MG63 (cell line): ENCODE results near the gene AKAP10. TPM values are rescaled to one million over a fixed set of nuclear protein-coding genes. Genes with fewer than 3 reads are reported as not detected.
A peak's percentile ranks its signal among the peaks of the same experiment; 100 is the strongest.
"Not testable (repeated sequence)": the region's sequence is repeated elsewhere in the genome, so short reads cannot be mapped to it uniquely, and the experiment has no call there.

ENCODE experiments used
- DNase-seq: peaks from one replicate; pipeline ENCODE4 v3.0.0-alpha.2; 2020
- H3K27me3 ChIP-seq: fragments of 250-450 bp; sonication (Bioruptor Pico); 2 replicates; pipeline ENCODE4 v1.5.1; 2020; ENCODE audit warnings: mild to moderate bottlenecking, moderate library complexity
- H3K36me3 ChIP-seq: fragments of 250-450 bp; sonication (Bioruptor Pico); 2 replicates; pipeline ENCODE4 v1.5.1; 2020; ENCODE audit warnings: mild to moderate bottlenecking, moderate library complexity
- H3K4me3 ChIP-seq: fragments of 250-450 bp; sonication (Bioruptor Pico); 2 replicates; pipeline ENCODE4 v1.5.1; 2020; ENCODE audit warnings: mild to moderate bottlenecking, moderate library complexity
- H3K9me3 ChIP-seq: fragments of 250-450 bp; sonication (Bioruptor Pico); 2 replicates; pipeline ENCODE4 v1.5.1; 2020; ENCODE audit warnings: mild to moderate bottlenecking, moderate library complexity
- total RNA-seq: library from RNA; depleted of rRNA; stranded (reverse); fragments of >200 nt; shearing (Covaris generic); gene quantifications from 2 replicates; pipeline ENCODE4 v1.2.3, GENCODE V29; 2014; ENCODE audit warnings: low replicate concordance; rRNA removed

The AKAP10 gene
- 10.0 and 14.4 TPM in 2 replicates for total RNA-seq

DNA sequence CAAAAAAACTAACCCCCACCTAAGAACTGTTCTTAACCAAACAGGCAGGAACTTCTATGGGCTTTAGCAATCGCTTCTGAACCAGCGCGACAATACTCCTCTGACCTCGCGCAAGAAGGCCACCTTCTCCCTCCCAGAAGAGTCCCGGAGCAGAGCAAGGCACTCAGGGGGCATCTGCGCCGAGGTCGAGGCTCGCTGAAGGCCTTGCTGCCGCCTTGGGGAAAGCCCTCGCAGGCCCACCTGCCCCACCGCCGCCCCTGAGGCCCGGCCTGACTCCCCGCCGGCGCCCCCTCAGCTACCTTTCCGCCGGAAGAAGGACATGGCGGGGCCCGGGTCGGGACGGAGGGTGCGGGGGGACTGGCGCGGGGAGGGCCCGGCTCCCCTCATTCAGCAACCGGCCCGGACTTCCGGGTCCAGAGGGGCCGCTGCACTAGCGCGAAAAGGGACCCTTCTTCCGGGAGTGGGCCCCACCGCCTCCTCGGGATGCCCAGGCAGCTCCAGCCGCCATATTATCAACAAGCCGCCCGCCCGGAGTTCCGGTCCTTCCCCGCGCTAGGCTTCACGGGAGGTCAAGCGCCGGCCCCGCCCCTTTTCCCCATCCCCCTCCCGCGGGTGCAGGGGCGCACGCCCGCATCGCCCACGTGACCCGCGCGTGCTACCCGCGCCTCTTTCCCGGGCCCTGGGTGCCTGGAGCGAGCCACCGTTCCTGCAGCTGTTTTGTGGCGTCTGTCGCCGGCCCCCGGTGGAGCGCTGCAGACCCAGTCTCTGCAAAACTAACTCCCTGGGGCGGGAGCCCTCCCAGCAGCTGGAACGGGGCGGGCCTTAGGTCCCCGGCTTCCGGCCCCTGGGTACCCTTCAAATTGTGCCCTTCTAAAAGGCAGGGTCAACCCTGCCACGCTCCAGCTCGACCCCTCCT lies at the start of gene AKAP10:
AKAP10 (minus strand) TSS at position 536 of the 916 bp plus-strand sequence; CDS start at position 387, 149 bp downstream.
- Histone ChIP-seq H3K4me3 (peak within 1 kb of the TSS; percentile 84), H3K9me3 (no peaks in the 10 kb centered on the region), H3K27me3 (no peaks in the 10 kb centered on the region), H3K36me3 (no peaks in the 10 kb centered on the region; the same call in none of the 2 replicates)
- peak; percentile 85 for DNase-seq

- Histone ChIP-seq H3K4me3 (no peak overlapping the region), H3K9me3 (no peaks in the 10 kb centered on the region), H3K36me3 (no peaks in the 10 kb centered on the region), H3K27me3 (no peaks in the 10 kb centered on the region)
- DNase-seq: no peak
Measured at GRCh38 chr17:20026960-20027359, 49.3 kb upstream of the AKAP10 start.

DNA sequence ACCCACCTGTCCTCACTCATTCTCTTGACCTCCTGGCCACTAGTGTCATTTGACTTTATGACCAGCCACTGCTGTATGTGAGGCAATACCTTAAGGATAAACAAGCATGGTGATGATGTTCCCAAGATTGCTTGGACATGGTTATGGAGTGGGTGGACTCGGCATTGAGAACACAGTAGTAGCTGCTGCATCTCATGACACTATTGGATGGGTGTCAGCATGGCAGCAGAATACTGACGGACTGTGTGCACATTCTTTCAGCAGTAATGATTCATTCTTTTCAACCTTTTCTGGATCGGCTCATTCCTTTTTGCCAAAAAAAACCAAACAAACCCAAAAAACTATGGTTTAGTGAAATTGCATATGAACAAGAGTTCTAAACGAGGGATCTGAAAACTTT lies 45.1 kb upstream of the AKAP10 start:
- Histone ChIP-seq H3K27me3 (no peaks in the 10 kb centered on the region), H3K4me3 (no peak overlapping the region), H3K9me3 (no peaks in the 10 kb centered on the region), H3K36me3 (no peaks in the 10 kb centered on the region)
- no peak for DNase-seq

- DNase-seq, H3K27me3 ChIP-seq, H3K9me3 ChIP-seq, H3K36me3 ChIP-seq, H3K4me3 ChIP-seq: not testable (repeated sequence)
Measured at GRCh38 chr17:20016475-20016992, 38.9 kb upstream of the AKAP10 start.

DNA sequence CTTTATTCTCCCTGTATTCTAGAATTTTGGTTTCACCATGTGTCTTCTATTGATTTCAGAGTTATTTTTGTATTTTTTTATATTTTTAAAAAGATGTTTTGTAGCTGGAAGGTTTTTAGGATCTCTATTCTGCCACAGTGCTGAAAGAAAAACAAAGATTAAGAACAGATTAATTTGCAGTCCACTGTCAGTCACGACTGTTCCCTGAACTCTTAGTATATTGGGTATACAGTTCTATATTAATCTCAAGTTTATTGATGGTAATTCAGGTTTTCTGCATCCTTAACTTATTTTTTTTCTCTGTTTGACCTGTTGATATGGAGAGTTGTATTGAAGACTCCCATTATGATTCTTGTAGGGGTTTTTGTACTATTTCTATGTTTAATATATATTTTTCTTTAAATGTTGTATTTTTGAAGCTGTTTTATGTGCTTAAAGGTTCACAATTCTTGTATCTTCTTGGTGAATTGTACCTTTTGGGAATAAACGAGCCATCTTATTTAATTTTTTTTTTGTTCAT lies 34.4 kb upstream of the AKAP10 start:
- DNase-seq: no peak
- H3K36me3 ChIP-seq: no peaks in the 10 kb centered on the region
- no peak overlapping the region for H3K4me3 ChIP-seq

DNA sequence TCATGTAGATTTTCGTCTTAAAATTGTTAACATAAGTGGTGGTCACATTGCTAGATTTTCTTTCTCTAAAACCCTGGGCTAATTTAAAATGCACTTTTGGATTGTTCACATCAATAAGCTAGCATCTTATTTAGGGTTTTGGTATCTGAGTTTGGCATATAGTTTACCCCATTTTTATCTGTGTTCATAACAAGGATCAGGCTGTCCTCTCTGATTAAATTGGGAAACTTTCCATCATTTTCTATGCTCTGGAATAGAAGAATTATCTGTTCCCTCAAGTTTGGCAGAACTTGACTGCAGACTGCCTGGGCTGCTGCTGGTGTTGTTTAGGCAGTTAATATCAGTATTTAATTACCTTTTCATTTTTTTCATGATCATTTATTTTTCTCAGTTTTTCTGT lies 33.3 kb upstream of the AKAP10 start:
- Histone ChIP-seq H3K4me3 (no peak overlapping the region), H3K9me3 (no peaks in the 10 kb centered on the region), H3K36me3 (no peaks in the 10 kb centered on the region), H3K27me3 (no peaks in the 10 kb centered on the region)
- DNase-seq: no peak

More for the DNA sequence above, 34.4 kb upstream of the AKAP10 start:
- no peaks in the 10 kb centered on the region for H3K9me3 ChIP-seq
- H3K27me3 ChIP-seq: no peaks in the 10 kb centered on the region

GRCh38 chr17:20010099-20010863 lies 32.7 kb upstream of the AKAP10 start:
- Histone ChIP-seq H3K4me3 (peak overlapping the region; percentile 50), H3K36me3 (no peaks in the 10 kb centered on the region), H3K27me3 (no peaks in the 10 kb centered on the region), H3K9me3 (no peaks in the 10 kb centered on the region)
- DNase-seq: peak; percentile 55

DNA sequence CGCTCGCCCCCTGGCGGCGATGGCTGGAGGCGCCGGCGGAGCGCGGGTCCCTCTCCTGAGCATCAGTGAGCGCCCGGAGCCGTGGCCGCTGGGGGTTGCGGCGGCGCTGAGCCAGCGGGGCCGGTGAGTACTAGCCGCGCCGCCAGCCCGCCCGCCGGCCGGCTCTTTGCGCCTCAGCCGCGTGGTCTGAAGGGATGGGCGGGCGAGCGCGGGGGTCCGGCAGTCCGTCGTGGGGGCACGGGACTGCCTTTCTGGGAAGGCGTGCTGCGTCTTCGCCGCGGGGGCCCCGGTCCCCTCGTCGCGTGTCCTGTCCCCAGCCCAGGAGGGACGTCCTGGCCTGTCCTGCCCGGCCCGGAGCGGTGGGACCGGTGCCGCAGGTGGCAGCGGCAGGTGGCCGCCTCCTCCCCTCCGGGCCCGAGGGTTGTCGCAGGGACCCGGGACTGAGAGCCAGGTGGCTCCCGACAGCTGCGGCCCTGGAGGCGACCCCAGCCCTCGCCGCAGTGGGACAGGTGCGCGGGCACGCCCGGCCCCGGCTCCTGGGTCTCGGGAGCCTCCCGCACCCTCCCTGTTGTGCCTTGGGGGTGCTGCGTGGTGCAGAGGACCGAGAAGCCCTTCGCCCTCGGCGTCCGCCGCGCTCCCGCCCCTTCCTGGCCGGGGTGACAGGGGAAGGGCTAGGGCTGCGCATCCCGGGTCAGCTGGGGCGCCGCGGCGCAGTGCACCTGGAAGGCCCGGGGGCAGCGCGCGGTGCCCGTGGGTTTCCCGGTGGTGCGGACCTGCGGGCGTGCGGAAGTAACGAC lies 31.9 kb upstream of the AKAP10 start, which contains the start of gene SPECC1:
SPECC1 (plus strand) TSS at position 58 of the 797 bp plus-strand sequence. CDS start 87,293 bp downstream, outside the sequence.
- Histone ChIP-seq H3K27me3 (no peaks in the 10 kb centered on the region), H3K9me3 (no peaks in the 10 kb centered on the region)
- peak; percentile 72 for DNase-seq

DNA sequence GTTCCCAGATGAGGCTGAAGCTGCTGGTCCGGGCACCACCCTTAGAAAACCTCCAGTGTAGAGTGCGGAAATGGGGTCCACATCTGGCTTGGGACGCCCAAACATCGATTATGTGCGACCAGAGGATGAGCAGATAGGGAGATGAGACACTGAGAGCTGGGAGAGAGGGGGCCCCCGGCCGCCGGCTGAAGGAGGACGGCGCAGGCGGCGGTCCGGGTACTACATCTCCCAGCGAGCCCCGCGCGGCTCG lies 31.3 kb upstream of the AKAP10 start:
- peak overlapping the region; percentile 50 for H3K4me3 ChIP-seq
- H3K27me3 ChIP-seq: no peaks in the 10 kb centered on the region
- no peaks in the 10 kb centered on the region for H3K9me3 ChIP-seq
- DNase-seq: no peak
- H3K36me3 ChIP-seq: no peaks in the 10 kb centered on the region

More for the DNA sequence above, 31.9 kb upstream of the AKAP10 start, which contains the start of gene SPECC1:
- Histone ChIP-seq H3K36me3 (no peaks in the 10 kb centered on the region), H3K4me3 (peak within 1 kb of the TSS; percentile 50)

DNA sequence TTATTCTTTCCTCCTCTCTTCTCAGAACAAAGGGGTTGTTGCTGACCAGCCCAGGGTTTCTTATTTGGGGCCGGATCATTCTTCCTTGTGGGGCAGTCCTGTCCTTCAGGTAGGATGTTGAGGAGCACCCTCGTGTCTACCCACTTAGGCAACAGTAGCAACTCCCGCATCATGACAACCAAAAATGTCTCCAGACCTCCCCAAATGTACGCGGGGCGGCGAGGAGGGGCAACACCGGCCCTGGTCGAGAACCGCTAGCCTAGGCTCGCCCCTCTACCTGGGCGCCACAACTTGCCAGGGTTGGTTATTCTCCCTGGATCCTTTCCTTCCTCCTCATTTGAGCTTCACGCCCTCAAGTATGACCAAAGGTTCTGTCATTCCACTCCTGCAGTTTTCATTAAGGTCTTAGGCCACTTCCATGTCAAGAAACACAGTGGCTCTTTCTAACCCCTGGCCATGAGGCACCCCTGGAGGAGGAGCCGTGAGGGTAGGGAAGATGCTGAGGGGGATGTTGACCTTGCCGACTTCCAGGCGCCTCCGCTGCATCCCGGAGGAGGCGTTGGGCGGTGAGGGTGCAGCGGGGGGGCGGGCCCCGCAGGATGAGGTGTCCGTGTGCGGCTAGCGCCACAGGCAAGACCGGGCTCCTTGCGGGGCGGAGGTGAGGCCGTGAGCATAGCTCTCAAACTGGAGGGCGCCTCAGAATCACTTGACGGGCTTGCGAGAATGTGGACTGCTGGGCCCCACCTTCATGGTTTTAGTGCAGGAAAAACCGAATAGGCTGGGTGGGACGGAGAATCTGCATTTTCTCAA lies 30.8 kb upstream of the AKAP10 start:
- H3K9me3 ChIP-seq: no peaks in the 10 kb centered on the region
- no peaks in the 10 kb centered on the region for H3K36me3 ChIP-seq
- no peaks in the 10 kb centered on the region for H3K27me3 ChIP-seq
- H3K4me3 ChIP-seq: peak overlapping the region; percentile 50
- DNase-seq: peak; percentile 21

- DNase-seq: peak; percentile 14
- H3K4me3 ChIP-seq: no peak overlapping the region
- H3K36me3 ChIP-seq: no peaks in the 10 kb centered on the region
- no peaks in the 10 kb centered on the region for H3K27me3 ChIP-seq
- H3K9me3 ChIP-seq: no peaks in the 10 kb centered on the region
Measured at GRCh38 chr17:19996502-19996901, 18.9 kb upstream of the AKAP10 start.

- no peak for DNase-seq
- Histone ChIP-seq H3K36me3 (no peaks in the 10 kb centered on the region), H3K4me3 (no peak overlapping the region), H3K9me3 (no peaks in the 10 kb centered on the region), H3K27me3 (no peaks in the 10 kb centered on the region)
Measured at GRCh38 chr17:19996086-19996485, 18.5 kb upstream of the AKAP10 start.

- no peaks in the 10 kb centered on the region for H3K27me3 ChIP-seq
Measured at GRCh38 chr17:19992803-19993713, 15.4 kb upstream of the AKAP10 start.

DNA sequence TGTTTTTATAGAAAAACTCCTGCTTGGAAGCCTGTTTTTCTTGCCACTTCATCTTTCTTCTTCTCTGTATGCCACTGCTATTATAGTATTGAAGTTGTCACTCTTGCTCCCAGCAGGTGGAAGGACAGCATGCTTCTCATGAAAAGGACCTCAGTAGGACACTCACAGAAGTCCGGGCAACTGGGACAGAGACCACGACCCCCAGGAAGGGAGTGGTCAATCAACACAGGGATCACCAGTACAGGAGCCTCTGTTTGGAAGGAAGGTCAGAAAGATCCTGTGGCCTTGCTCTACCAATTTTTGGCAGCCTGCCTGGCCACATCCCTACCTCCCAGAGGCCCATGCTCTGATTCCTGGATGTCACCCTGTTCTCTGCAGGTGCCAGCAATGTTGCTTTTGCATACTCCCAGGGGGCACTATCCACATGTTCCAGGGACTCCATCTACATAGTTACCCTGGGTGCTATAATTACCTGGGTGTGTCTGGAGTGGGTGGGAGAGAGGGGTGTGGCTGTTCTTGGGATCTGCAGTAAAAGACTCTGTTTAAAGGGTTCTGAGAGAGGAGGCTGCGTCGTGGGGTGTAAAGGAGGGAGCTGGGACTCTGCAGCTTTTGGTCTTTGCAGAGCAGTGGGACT lies 13.7 kb upstream of the AKAP10 start:
- Histone ChIP-seq H3K9me3 (no peaks in the 10 kb centered on the region), H3K27me3 (no peaks in the 10 kb centered on the region), H3K36me3 (no peaks in the 10 kb centered on the region), H3K4me3 (no peak overlapping the region)
- DNase-seq: no peak

More at GRCh38 chr17:19992803-19993713, 15.4 kb upstream of the AKAP10 start:
- no peaks in the 10 kb centered on the region for H3K36me3 ChIP-seq
- no peaks in the 10 kb centered on the region for H3K9me3 ChIP-seq
- no peak overlapping the region for H3K4me3 ChIP-seq
- peak; percentile 71 for DNase-seq
